Effector CD8-positive, alpha-beta T cell (primary cell): ENCODE measurements around the gene WWTR1.

Experiments
- DNase-seq: peaks from one replicate; lab custom pipeline; 2025; lab: John Stamatoyannopoulos, UW

WWTR1 gene

GRCh38 chr3:149623824-149624223 lies 34.0 kb downstream of the WWTR1 start:
- DNase-seq = no peak

GRCh38 chr3:149621218-149622005 lies 36.4 kb downstream of the WWTR1 start:
- no peak for DNase-seq

- no peak for DNase-seq
Measured at GRCh38 chr3:149620291-149621020, 37.4 kb downstream of the WWTR1 start.

GRCh38 chr3:149619136-149619535 lies 38.7 kb downstream of the WWTR1 start:
- DNase-seq = no peak

GRCh38 chr3:149618151-149619123 lies 39.4 kb downstream of the WWTR1 start:
- no peak for DNase-seq

- DNase-seq = no peak
Measured at GRCh38 chr3:149615731-149616221, 42.0 kb downstream of the WWTR1 start.

GRCh38 chr3:149613988-149614387 lies 43.8 kb downstream of the WWTR1 start:
- DNase-seq = no peak

GRCh38 chr3:149612456-149612855 lies 45.4 kb downstream of the WWTR1 start:
- DNase-seq = no peak

GRCh38 chr3:149611149-149611548 lies 46.7 kb downstream of the WWTR1 start:
- no peak for DNase-seq

- no peak for DNase-seq
Measured at GRCh38 chr3:149610351-149611105, 47.3 kb downstream of the WWTR1 start.

GRCh38 chr3:149609595-149609994 lies 48.2 kb downstream of the WWTR1 start:
- DNase-seq = no peak

- DNase-seq = no peak
Measured at GRCh38 chr3:149608987-149609386, 48.8 kb downstream of the WWTR1 start.

- DNase-seq = no peak
Measured at GRCh38 chr3:149605902-149606301, 51.9 kb downstream of the WWTR1 start.

GRCh38 chr3:149604125-149604875 lies 53.5 kb downstream of the WWTR1 start:
- DNase-seq = no peak

- no peak for DNase-seq
Measured at GRCh38 chr3:149603126-149604074, 54.4 kb downstream of the WWTR1 start.

GRCh38 chr3:149600634-149601033 lies 57.2 kb downstream of the WWTR1 start:
- no peak for DNase-seq

- no peak for DNase-seq
Measured at GRCh38 chr3:149599236-149599635, 58.6 kb downstream of the WWTR1 start.

GRCh38 chr3:149596134-149596770 lies 61.6 kb downstream of the WWTR1 start:
- DNase-seq = no peak
